ENCODE measurements around the gene ADI1.

GRCh38 chr2:3466482-3466863 lies 52.9 kb downstream of the ADI1 start:
- TF ChIP-seq POLR2A (IDR thresholded peaks at IDR 0.05; ENCODE audit: low read depth) (no peak), CTCF (IDR thresholded peaks at IDR 0.05) (no peak), POLR2AphosphoS5 (IDR thresholded peaks at IDR 0.05) (no peak), EP300 (IDR thresholded peaks at IDR 0.05) (no peak)

Data from esophagus muscularis mucosa (tissue), 4 donors.